ENCODE data around the gene KBTBD6. TPM values are rescaled to one million over a fixed set of nuclear protein-coding genes. Genes with fewer than 3 reads are reported as not detected.

Gene KBTBD6
- total RNA-seq, 3 donors from 2014 or later (not counting 1 experiment from before 2014, with no cell fraction given): 1.7 to 3.2 (median 3.1) TPM

DNA sequence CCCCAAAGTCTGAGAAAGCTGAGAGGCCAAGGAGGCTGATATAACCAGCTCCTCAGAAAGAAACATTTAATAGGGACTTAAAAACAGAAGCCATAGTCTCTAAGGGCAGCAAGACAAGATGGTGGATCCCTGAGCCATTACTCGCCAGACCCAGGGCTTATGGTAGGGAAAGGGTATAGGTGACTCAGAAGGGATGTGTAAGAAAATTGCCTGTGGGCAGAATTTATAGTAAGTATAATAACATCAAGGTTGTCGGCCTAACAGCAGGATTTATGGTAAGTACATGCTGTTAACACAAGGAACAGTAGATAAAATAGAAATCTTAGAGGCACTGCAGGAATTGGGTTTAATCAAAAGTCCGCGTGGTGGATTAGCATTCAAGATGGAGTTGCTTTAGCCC, 14.7 kb downstream of the KBTBD6 start:
- ATAC-seq (no peak), DNase-seq (no peak)
- no peak overlapping the region for H3K27ac ChIP-seq (ENCODE audit: low read length)
- no peak overlapping the region for H3K4me3 Mint-ChIP-seq
- no peaks in the 10 kb centered on the region for H3K36me3 Mint-ChIP-seq
- H3K4me1 ChIP-seq (ENCODE audit: control insufficient read depth, insufficient read depth, low read length): no peaks in the 10 kb centered on the region
- no peaks in the 10 kb centered on the region for H3K36me3 ChIP-seq (ENCODE audit: control insufficient read depth, insufficient read depth, low read length)
- no peaks in the 10 kb centered on the region for H3K9me3 ChIP-seq (ENCODE audit: control insufficient read depth, insufficient read depth, low read length)
- H3K4me3 ChIP-seq (ENCODE audit: low read length): no peak overlapping the region
- no peaks in the 10 kb centered on the region for H3K9me3 Mint-ChIP-seq
- no peak overlapping the region for H3K27ac Mint-ChIP-seq
- H3K27me3 Mint-ChIP-seq (ENCODE audit: low read depth in 2 of 2): no peaks in the 10 kb centered on the region
- 81% methylated on average over 4 of the region's 4 CpGs for WGBS (ENCODE audit: insufficient coverage)
- TF ChIP-seq, protein P1, sequence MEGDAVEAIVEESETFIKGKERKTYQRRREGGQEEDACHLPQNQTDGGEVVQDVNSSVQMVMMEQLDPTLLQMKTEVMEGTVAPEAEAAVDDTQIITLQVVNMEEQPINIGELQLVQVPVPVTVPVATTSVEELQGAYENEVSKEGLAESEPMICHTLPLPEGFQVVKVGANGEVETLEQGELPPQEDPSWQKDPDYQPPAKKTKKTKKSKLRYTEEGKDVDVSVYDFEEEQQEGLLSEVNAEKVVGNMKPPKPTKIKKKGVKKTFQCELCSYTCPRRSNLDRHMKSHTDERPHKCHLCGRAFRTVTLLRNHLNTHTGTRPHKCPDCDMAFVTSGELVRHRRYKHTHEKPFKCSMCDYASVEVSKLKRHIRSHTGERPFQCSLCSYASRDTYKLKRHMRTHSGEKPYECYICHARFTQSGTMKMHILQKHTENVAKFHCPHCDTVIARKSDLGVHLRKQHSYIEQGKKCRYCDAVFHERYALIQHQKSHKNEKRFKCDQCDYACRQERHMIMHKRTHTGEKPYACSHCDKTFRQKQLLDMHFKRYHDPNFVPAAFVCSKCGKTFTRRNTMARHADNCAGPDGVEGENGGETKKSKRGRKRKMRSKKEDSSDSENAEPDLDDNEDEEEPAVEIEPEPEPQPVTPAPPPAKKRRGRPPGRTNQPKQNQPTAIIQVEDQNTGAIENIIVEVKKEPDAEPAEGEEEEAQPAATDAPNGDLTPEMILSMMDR (IDR thresholded peaks at IDR 0.05): no peak
- intact Hi-C loops (cut with micrococcal nuclease): no loop called here
- H3K4me1 Mint-ChIP-seq: no peaks in the 10 kb centered on the region
- no peaks in the 10 kb centered on the region for H3K27me3 ChIP-seq (ENCODE audit: control insufficient read depth, insufficient read depth, low read length)

DNA sequence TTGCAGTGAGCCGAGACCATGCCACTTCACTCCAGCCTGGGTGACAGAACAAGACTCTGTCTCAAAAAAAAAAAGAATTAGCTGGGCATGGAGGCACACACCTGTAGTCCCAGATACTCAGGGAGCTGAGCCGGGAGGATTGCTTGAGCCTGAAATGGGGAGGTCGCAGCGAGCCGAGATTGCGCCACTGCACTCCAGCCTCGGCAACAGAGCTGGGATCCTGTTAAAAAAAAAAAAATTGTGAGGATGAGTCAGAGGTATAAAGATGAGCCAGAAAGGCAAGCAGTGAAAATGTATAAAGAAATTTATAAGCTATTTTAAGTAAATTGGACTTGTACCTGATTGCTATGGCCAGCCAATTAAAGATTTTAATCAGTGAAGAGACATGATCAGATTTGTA, 21.1 kb downstream of the KBTBD6 start:
- H3K36me3 ChIP-seq (ENCODE audit: control insufficient read depth, insufficient read depth, low read length): no peaks in the 10 kb centered on the region
- H3K4me3 ChIP-seq (ENCODE audit: low read length): no peak overlapping the region
- Mint-ChIP-seq H3K27ac (no peak overlapping the region), H3K36me3 (no peaks in the 10 kb centered on the region), H3K27me3 (ENCODE audit: low read depth in 2 of 2) (no peaks in the 10 kb centered on the region), H3K4me1 (no peaks in the 10 kb centered on the region), H3K4me3 (no peak overlapping the region), H3K9me3 (no peaks in the 10 kb centered on the region)
- 94% methylated on average over 7 of the region's 7 CpGs for WGBS (ENCODE audit: insufficient coverage)
- DNase-seq (no peak), ATAC-seq (no peak)
- H3K9me3 ChIP-seq (ENCODE audit: control insufficient read depth, insufficient read depth, low read length): no peaks in the 10 kb centered on the region
- TF ChIP-seq, protein P1 (IDR thresholded peaks at IDR 0.05): no peak
- H3K27ac ChIP-seq (ENCODE audit: low read length): no peak overlapping the region
- intact Hi-C loops (cut with micrococcal nuclease): no loop called here
- no peaks in the 10 kb centered on the region for H3K4me1 ChIP-seq (ENCODE audit: control insufficient read depth, insufficient read depth, low read length)
- H3K27me3 ChIP-seq (ENCODE audit: control insufficient read depth, insufficient read depth, low read length): no peaks in the 10 kb centered on the region

DNA sequence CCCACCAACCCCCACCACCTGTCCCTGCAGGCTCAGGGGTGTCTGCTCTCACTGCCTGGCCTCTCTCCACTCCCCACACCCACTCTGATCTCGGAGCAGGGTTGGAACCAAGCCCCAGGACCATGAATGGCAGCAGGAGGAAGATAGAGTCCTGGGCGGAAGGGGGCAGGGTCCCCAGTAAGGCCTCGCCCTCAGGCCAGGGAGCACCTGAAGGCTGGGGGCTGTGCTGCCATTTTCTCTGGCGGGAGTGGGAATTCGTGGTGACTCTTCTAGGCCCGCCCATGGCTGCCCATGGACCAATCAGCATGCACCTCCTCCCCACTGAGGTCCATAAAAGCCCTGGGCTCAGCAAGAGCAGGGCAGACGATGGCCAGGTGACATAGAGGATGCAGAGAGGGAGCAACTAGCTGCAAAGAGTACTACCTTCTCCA, 25.0 kb downstream of the KBTBD6 start:
- no peaks in the 10 kb centered on the region for H3K27me3 Mint-ChIP-seq (ENCODE audit: low read depth in 2 of 2)

DNA sequence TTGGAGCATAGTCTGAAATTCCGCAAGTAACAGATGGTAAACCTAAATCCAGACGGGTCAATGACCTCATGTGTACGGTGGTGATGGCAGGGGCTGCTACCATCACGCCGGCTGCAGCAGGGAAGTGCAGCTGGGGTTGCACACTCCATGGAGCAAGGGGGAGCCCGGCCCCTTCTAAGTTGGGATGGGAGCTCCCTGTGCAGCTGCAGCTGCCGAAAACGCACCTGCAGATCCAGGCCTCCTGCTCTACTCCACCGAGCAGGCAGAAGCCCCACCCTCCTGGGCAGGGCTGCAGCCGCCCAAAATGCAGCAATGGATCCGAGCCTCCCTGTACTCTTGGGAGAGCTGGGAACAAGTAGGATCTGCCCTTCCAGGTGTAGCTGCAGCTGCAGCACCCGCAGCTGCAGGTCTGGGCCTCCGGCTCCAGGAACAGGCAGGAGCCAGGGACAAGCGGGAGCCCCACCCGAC, 25.5 kb downstream of the KBTBD6 start:
- ATAC-seq: no peak
- H3K4me1 Mint-ChIP-seq: no peaks in the 10 kb centered on the region
- Histone ChIP-seq H3K4me1 (ENCODE audit: control insufficient read depth, insufficient read depth, low read length) (no peaks in the 10 kb centered on the region), H3K36me3 (ENCODE audit: control insufficient read depth, insufficient read depth, low read length) (no peaks in the 10 kb centered on the region), H3K27me3 (ENCODE audit: control insufficient read depth, insufficient read depth, low read length) (no peaks in the 10 kb centered on the region), H3K27ac (ENCODE audit: low read length) (no peak overlapping the region), H3K9me3 (ENCODE audit: control insufficient read depth, insufficient read depth, low read length) (no peaks in the 10 kb centered on the region), H3K4me3 (ENCODE audit: low read length) (no peak overlapping the region)
- TF ChIP-seq, protein P1 (IDR thresholded peaks at IDR 0.05): no peak
- WGBS (ENCODE audit: insufficient coverage): 94% methylated on average over 15 of the region's 15 CpGs
- no peaks in the 10 kb centered on the region for H3K9me3 Mint-ChIP-seq
- no peaks in the 10 kb centered on the region for H3K27me3 Mint-ChIP-seq (ENCODE audit: low read depth in 2 of 2)
- H3K4me3 Mint-ChIP-seq: no peak overlapping the region
- no peak overlapping the region for H3K27ac Mint-ChIP-seq
- H3K36me3 Mint-ChIP-seq: no peaks in the 10 kb centered on the region
- intact Hi-C loops (cut with micrococcal nuclease): no loop called here
- no peak for DNase-seq

More for the DNA sequence above, 25.0 kb downstream of the KBTBD6 start:
- no peaks in the 10 kb centered on the region for H3K27me3 ChIP-seq (ENCODE audit: control insufficient read depth, insufficient read depth, low read length)
- Mint-ChIP-seq H3K27ac (no peak overlapping the region), H3K36me3 (no peaks in the 10 kb centered on the region), H3K4me1 (no peaks in the 10 kb centered on the region), H3K4me3 (no peak overlapping the region), H3K9me3 (no peaks in the 10 kb centered on the region)
- ATAC-seq (no peak), DNase-seq (no peak)
- TF ChIP-seq, protein P1 (IDR thresholded peaks at IDR 0.05): no peak
- H3K36me3 ChIP-seq (ENCODE audit: control insufficient read depth, insufficient read depth, low read length): no peaks in the 10 kb centered on the region
- H3K4me3 ChIP-seq (ENCODE audit: low read length): no peak overlapping the region
- no peaks in the 10 kb centered on the region for H3K4me1 ChIP-seq (ENCODE audit: control insufficient read depth, insufficient read depth, low read length)
- intact Hi-C loops (cut with micrococcal nuclease): no loop called here
- WGBS (ENCODE audit: insufficient coverage): 93% methylated on average over 7 of the region's 7 CpGs
- H3K27ac ChIP-seq (ENCODE audit: low read length): no peak overlapping the region
- H3K9me3 ChIP-seq (ENCODE audit: control insufficient read depth, insufficient read depth, low read length): no peaks in the 10 kb centered on the region

All from natural killer cell (primary cell).